IMR-90 (cell line): ENCODE measurements around the gene COL4A2. TPM values are rescaled to one million over a fixed set of nuclear protein-coding genes. Genes with fewer than 3 reads are reported as not detected.

ENCODE experiments used
- ATAC-seq: fragments of 200-7000 bp; cut with Tn5 transposase; 2 replicates; pipeline ENCODE4 v1.9.1; 2020; ENCODE audit warnings: low read depth, mild to moderate bottlenecking, moderate library complexity
- BruUV-seq: library from RNA; stranded (reverse); fragments of 400-500 nt; replicated peaks from 2 replicates; lab custom pipeline; 2021; lab: Mats Ljungman, UMichigan
- CTCF ChIA-PET: fragments of 300-600 bp; formaldehyde crosslinking; extraction: SDS; loops from one replicate; lab custom pipeline; 2021; ENCODE audit warnings: antibody characterized with exemption; lab: Yijun Ruan, JAX
- POLR2A ChIA-PET: fragments of 300-600 bp; sonication (Branson Sonifier 250); formaldehyde crosslinking; loops from one replicate; lab custom pipeline; 2022; ENCODE audit warnings: antibody characterized with exemption; ENCODE audit not compliant: unreplicated experiment; lab: Charles Lee
- DNase-seq: peaks from one replicate; pipeline ENCODE4 v3.0.0; 2013
- H2AFZ ChIP-seq: replicated peaks from 2 replicates; pipeline ENCODE3; 2013; ENCODE audit warnings: low read length, mild to moderate bottlenecking; ENCODE audit not compliant: poor library complexity
- H2AK5ac ChIP-seq: 2 replicates; pipeline ENCODE4 v1.6.1; 2013; ENCODE audit warnings: low read depth, low read length, inconsistent platforms
- H2AK9ac ChIP-seq: replicated peaks from 2 replicates; pipeline ENCODE3; 2013; ENCODE audit warnings: mild to moderate bottlenecking, low read depth, low read length, moderate library complexity; ENCODE audit not compliant: poor library complexity
- H2BK120ac ChIP-seq: 2 replicates; pipeline ENCODE4 v1.6.1; 2013; ENCODE audit warnings: low read depth, low read length, inconsistent platforms
- H2BK15ac ChIP-seq: 3 replicates; pipeline ENCODE4 v1.6.1; 2013; ENCODE audit warnings: low read depth, low read length, inconsistent platforms
- H2BK20ac ChIP-seq: 2 replicates; pipeline ENCODE4 v1.6.1; 2013; ENCODE audit warnings: low read depth, mild to moderate bottlenecking, inconsistent platforms, low read length, moderate library complexity
- H2BK5ac ChIP-seq: 2 replicates; pipeline ENCODE4 v1.6.1; 2013; ENCODE audit warnings: mild to moderate bottlenecking, low read depth, low read length, inconsistent platforms; ENCODE audit not compliant: poor library complexity, severe bottlenecking
- H3K14ac ChIP-seq: replicated peaks from 2 replicates; pipeline ENCODE4 v1.6.1; 2013; ENCODE audit warnings: low read depth, low read length, inconsistent platforms
- H3K18ac ChIP-seq: 2 replicates; pipeline ENCODE4 v1.6.1; 2013; ENCODE audit warnings: low read depth, low read length, control low read depth
- H3K23ac ChIP-seq: 2 replicates; pipeline ENCODE4 v1.6.1; 2013; ENCODE audit warnings: low read depth, low read length, inconsistent platforms
- H3K27ac ChIP-seq: 2 replicates; pipeline ENCODE4 v1.5.1; 2013; ENCODE audit warnings: mild to moderate bottlenecking, control low read depth, low read length; ENCODE audit not compliant: insufficient read depth
- H3K27me3 ChIP-seq: 2 replicates; pipeline ENCODE4 v1.6.1; 2013; ENCODE audit warnings: low read length; ENCODE audit not compliant: control insufficient read depth, insufficient read depth
- H3K36me3 ChIP-seq: 2 replicates; pipeline ENCODE4 v1.6.1; 2013; ENCODE audit warnings: low read length, mixed read lengths; ENCODE audit not compliant: control insufficient read depth, insufficient read depth
- H3K4ac ChIP-seq: 2 replicates; pipeline ENCODE4 v1.6.1; 2013; ENCODE audit warnings: low read depth, low read length, inconsistent platforms
- H3K4me1 ChIP-seq: 2 replicates; pipeline ENCODE4 v1.6.1; 2013; ENCODE audit warnings: low read length, mixed read lengths; ENCODE audit not compliant: control insufficient read depth, insufficient read depth
- H3K4me2 ChIP-seq: 2 replicates; pipeline ENCODE4 v1.6.1; 2013; ENCODE audit warnings: low read depth, mild to moderate bottlenecking, control low read depth, low read length, moderate library complexity
- H3K4me3 ChIP-seq: 2 replicates; pipeline ENCODE4 v1.5.1; 2013; ENCODE audit warnings: low read depth, mild to moderate bottlenecking, control low read depth, low read length, moderate library complexity; ENCODE audit not compliant: insufficient read depth
- H3K56ac ChIP-seq: 2 replicates; pipeline ENCODE4 v1.6.1; 2013; ENCODE audit warnings: low read length, inconsistent platforms; ENCODE audit not compliant: insufficient read depth; ENCODE audit errors: extremely low read depth
- H3K79me1 ChIP-seq, 2 experiments: 2 replicates each; pipeline ENCODE4 v1.6.1; 2013; ENCODE audit warnings: low read length in 2 of 2, inconsistent platforms in 1 of 2, low read depth in 1 of 2
- H3K9ac ChIP-seq: 2 replicates; pipeline ENCODE4 v1.6.1; 2013; ENCODE audit warnings: low read depth, low read length, control low read depth
- H3K9me1 ChIP-seq: 2 replicates; pipeline ENCODE4 v1.6.1; 2013; ENCODE audit warnings: low read length, inconsistent platforms; ENCODE audit not compliant: insufficient read depth
- H3K9me3 ChIP-seq: 2 replicates; pipeline ENCODE4 v1.6.1; 2013; ENCODE audit warnings: low read length; ENCODE audit not compliant: control insufficient read depth, insufficient read depth
- H4K20me1 ChIP-seq: 2 replicates; pipeline ENCODE4 v1.6.1; 2013; ENCODE audit warnings: low read length, inconsistent platforms; ENCODE audit not compliant: insufficient read depth
- H4K5ac ChIP-seq: 2 replicates; pipeline ENCODE4 v1.6.1; 2013; ENCODE audit warnings: mild to moderate bottlenecking, low read depth, low read length, control low read depth
- H4K8ac ChIP-seq, 2 experiments: 2 replicates each; pipeline ENCODE4 v1.6.1; 2013; ENCODE audit warnings: low read depth in 2 of 2, low read length in 2 of 2, control low read depth in 1 of 2, inconsistent platforms in 1 of 2
- H4K91ac ChIP-seq: 2 replicates; pipeline ENCODE4 v1.6.1; 2013; ENCODE audit warnings: low read depth, low read length, inconsistent platforms; ENCODE audit not compliant: insufficient read depth
- BHLHE40 ChIP-seq: fragments of 150-350 bp; IDR thresholded peaks from 2 replicates; pipeline ENCODE4 v1.6.1; 2016; ENCODE audit warnings: mild to moderate bottlenecking, low read depth, low read length
- CEBPB ChIP-seq: IDR thresholded peaks from 2 replicates; pipeline ENCODE4 v1.6.1; 2012; ENCODE audit warnings: low read depth, low read length, improper control_type of control experiment
- CHD1 ChIP-seq: IDR thresholded peaks from 2 replicates; pipeline ENCODE4 v1.6.1; 2012; ENCODE audit warnings: low read depth, low read length, improper control_type of control experiment
- ELK1 ChIP-seq: fragments of 150-350 bp; IDR thresholded peaks from 2 replicates; pipeline ENCODE4 v1.6.1; 2016; ENCODE audit warnings: low read depth, mild to moderate bottlenecking, low read length, moderate library complexity, borderline replicate concordance
- FOS ChIP-seq: fragments of 150-350 bp; IDR thresholded peaks from 2 replicates; pipeline ENCODE4 v1.6.1; 2016; ENCODE audit warnings: low read depth, low read length
- MAFK ChIP-seq: IDR thresholded peaks from 2 replicates; pipeline ENCODE4 v1.6.1; 2012; ENCODE audit warnings: low read depth, low read length, improper control_type of control experiment
- MAZ ChIP-seq: IDR thresholded peaks from 2 replicates; pipeline ENCODE4 v1.6.1; 2012; ENCODE audit warnings: low read depth, mild to moderate bottlenecking, low read length, improper control_type of control experiment, moderate library complexity, borderline replicate concordance
- MXI1 ChIP-seq: IDR thresholded peaks from 2 replicates; pipeline ENCODE4 v1.6.1; 2012; ENCODE audit warnings: low read depth, mild to moderate bottlenecking, low read length, moderate library complexity, borderline replicate concordance
- NFE2L2 ChIP-seq: fragments of 150-350 bp; IDR thresholded peaks from 2 replicates; pipeline ENCODE4 v1.6.1; 2016; ENCODE audit warnings: low read depth, mild to moderate bottlenecking, low read length
- POLR2A ChIP-seq: IDR thresholded peaks from 2 replicates; pipeline ENCODE4 v1.6.1; 2012; ENCODE audit warnings: mild to moderate bottlenecking, low read depth, low read length
- RAD21 ChIP-seq: IDR thresholded peaks from 2 replicates; pipeline ENCODE4 v1.6.1; 2012; ENCODE audit warnings: low read length, improper control_type of control experiment
- RCOR1 ChIP-seq: IDR thresholded peaks from 2 replicates; pipeline ENCODE4 v1.6.1; 2012; ENCODE audit warnings: mild to moderate bottlenecking, low read length, improper control_type of control experiment; ENCODE audit not compliant: insufficient replicate concordance
- RFX5 ChIP-seq: IDR thresholded peaks from 2 replicates; pipeline ENCODE4 v1.8.0; 2012; ENCODE audit warnings: low read depth, mild to moderate bottlenecking, low read length, moderate library complexity
- SMC3 ChIP-seq: fragments of 150-350 bp; IDR thresholded peaks from 2 replicates; pipeline ENCODE4 v1.6.1; 2016; ENCODE audit warnings: low read depth, mild to moderate bottlenecking, antibody characterized with exemption, low read length, moderate library complexity
- WGBS, 2 experiments: methylation state at CpG; one replicate each; pipeline versions ENCODE4 v1.1.5 to v1.1.7; 2013; ENCODE audit warnings: missing lambda C conversion rate in 2 of 2; ENCODE audit not compliant: insufficient read length in 1 of 2; ENCODE audit errors: extremely low coverage in 2 of 2; 5-methylcytosine and 5-hydroxymethylcytosine counted together
- dilution Hi-C: fragments of 300-500 bp; cut with HindIII; formaldehyde crosslinking; loops from one replicate; pipeline ENCODE4 v1.14.3; 2018; ENCODE audit warnings: low sequenced_read_pairs; ENCODE audit not compliant: unreplicated experiment
- in situ Hi-C: fragments of 300-500 bp; cut with MboI; formaldehyde crosslinking; loops from 3 replicates; pipeline ENCODE4 v1.14.3; 2019; ENCODE audit warnings: low sequenced_read_pairs, inconsistent platforms, mixed read lengths
- intact Hi-C: fragments of 100-400 bp; cut with micrococcal nuclease; formaldehyde crosslinking; loops from 2 replicates; pipeline ENCODE4 v1.10.0; 2022
- polyA plus RNA-seq, 3 experiments: library from polyadenylated mRNA; depleted of rRNA; stranded (reverse); fragments of >200 nt; gene quantifications; 2 replicates each; pipeline ENCODE4 v1.2.3, GENCODE V29; 2012; ENCODE audit warnings: low replicate concordance in 1 of 3
- total RNA-seq: library from RNA; depleted of rRNA; stranded (reverse); fragments of >200 nt; gene quantifications from 2 replicates; pipeline ENCODE4 v1.2.3, GENCODE V29; 2012
- TF ChIP-seq, protein P1 (sequence below): fragments of 150-350 bp; IDR thresholded peaks from 2 replicates; pipeline ENCODE4 v1.6.1; 2017; ENCODE audit warnings: mild to moderate bottlenecking, antibody characterized with exemption, low read length, low read depth
- TF ChIP-seq, protein P2 (sequence below): conservative IDR thresholded peaks from 2 replicates; pipeline ENCODE4 v1.5.1; 2012; ENCODE audit warnings: mild to moderate bottlenecking, low read depth, low read length, improper control_type of control experiment

COL4A2 gene
- total and polyA plus RNA-seq, 2 of the 4 experiments (the other 2 are of a cell fraction) = 90.7 to 457 TPM

GRCh38 chr13:110551284-110551683 lies 244.2 kb downstream of the COL4A2 start:
- 61% methylated on average over 5 of the region's 11 CpGs; no CpG with 5 or more reads in 1 of the 2 experiments for WGBS, 2 experiments
- POLR2A ChIA-PET = no interaction called here
- H3K9ac ChIP-seq = no peak overlapping the region
- no peaks in the 10 kb centered on the region for H3K36me3 ChIP-seq
- in situ Hi-C loops (no loop called here), intact Hi-C loops (no loop called here), dilution Hi-C loops (no loop called here)
- H3K4me2 ChIP-seq = no peak overlapping the region
- peaks cover 5% of the 10 kb centered on the region; the same call in 1 of the 2 replicates for H4K20me1 ChIP-seq
- H3K27me3 ChIP-seq = no peaks in the 10 kb centered on the region
- no peak overlapping the region for H2BK5ac ChIP-seq
- no peak overlapping the region for H2AK5ac ChIP-seq
- H3K56ac ChIP-seq = no peak overlapping the region
- no peak overlapping the region for H3K18ac ChIP-seq
- H2AK9ac ChIP-seq = no peak overlapping the region
- no peak overlapping the region for H2BK15ac ChIP-seq
- H3K4me3 ChIP-seq = no peak overlapping the region
- H4K8ac ChIP-seq = no peak overlapping the region
- no peak overlapping the region for H3K23ac ChIP-seq
- no peak overlapping the region for H2BK20ac ChIP-seq
- no peak overlapping the region for H4K91ac ChIP-seq
- TF ChIP-seq SMC3 (no peak), MAFK (no peak), FOS (no peak), MXI1 (no peak), NFE2L2 (no peak), RCOR1 (no peak), ELK1 (no peak), BHLHE40 (no peak), CEBPB (no peak), POLR2A (no peak), RFX5 (no peak), CHD1 (no peak), RAD21 (no peak), MAZ (no peak)
- TF ChIP-seq, protein P1, sequence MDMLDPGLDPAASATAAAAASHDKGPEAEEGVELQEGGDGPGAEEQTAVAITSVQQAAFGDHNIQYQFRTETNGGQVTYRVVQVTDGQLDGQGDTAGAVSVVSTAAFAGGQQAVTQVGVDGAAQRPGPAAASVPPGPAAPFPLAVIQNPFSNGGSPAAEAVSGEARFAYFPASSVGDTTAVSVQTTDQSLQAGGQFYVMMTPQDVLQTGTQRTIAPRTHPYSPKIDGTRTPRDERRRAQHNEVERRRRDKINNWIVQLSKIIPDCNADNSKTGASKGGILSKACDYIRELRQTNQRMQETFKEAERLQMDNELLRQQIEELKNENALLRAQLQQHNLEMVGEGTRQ = no peak
- TF ChIP-seq, protein P2, sequence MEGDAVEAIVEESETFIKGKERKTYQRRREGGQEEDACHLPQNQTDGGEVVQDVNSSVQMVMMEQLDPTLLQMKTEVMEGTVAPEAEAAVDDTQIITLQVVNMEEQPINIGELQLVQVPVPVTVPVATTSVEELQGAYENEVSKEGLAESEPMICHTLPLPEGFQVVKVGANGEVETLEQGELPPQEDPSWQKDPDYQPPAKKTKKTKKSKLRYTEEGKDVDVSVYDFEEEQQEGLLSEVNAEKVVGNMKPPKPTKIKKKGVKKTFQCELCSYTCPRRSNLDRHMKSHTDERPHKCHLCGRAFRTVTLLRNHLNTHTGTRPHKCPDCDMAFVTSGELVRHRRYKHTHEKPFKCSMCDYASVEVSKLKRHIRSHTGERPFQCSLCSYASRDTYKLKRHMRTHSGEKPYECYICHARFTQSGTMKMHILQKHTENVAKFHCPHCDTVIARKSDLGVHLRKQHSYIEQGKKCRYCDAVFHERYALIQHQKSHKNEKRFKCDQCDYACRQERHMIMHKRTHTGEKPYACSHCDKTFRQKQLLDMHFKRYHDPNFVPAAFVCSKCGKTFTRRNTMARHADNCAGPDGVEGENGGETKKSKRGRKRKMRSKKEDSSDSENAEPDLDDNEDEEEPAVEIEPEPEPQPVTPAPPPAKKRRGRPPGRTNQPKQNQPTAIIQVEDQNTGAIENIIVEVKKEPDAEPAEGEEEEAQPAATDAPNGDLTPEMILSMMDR = no peak
- no TSS peak for BruUV-seq
- peaks cover 0 to 4% of the 10 kb centered on the region in 2 experiments; a peak in 2 of 4 replicates for H3K79me1 ChIP-seq
- peaks cover 2% of the 10 kb centered on the region; the same call in 1 of the 2 replicates for H3K9me1 ChIP-seq
- H2AFZ ChIP-seq = no peak overlapping the region
- no peak overlapping the region for H3K4ac ChIP-seq
- no peak overlapping the region for H2BK120ac ChIP-seq
- H3K9me3 ChIP-seq = no peaks in the 10 kb centered on the region
- no peak overlapping the region for H3K27ac ChIP-seq
- peaks cover 4% of the 10 kb centered on the region for H3K4me1 ChIP-seq
- H4K5ac ChIP-seq = no peak overlapping the region
- H3K14ac ChIP-seq = no peak overlapping the region
- ATAC-seq (peak; percentile 17; the same call in 1 of the 2 replicates), DNase-seq (no peak)
- CTCF ChIA-PET = no interaction called here
